HFF-Myc (cell line): ENCODE measurements around the gene NPB.

Experiments
- DNase-seq: peaks from one replicate; pipeline ENCODE4 v3.0.0-alpha.2; 2011; ENCODE audit warnings: low read depth; ENCODE audit errors: extremely low read depth
- H3K4me3 ChIP-seq: replicated peaks from 2 replicates; pipeline ENCODE4 v1.5.1; 2011; ENCODE audit warnings: low read depth, mild to moderate bottlenecking, control low read depth, low read length
- TF ChIP-seq, protein P1 (sequence below): IDR thresholded peaks from 2 replicates; pipeline ENCODE4 v1.5.1; 2012; ENCODE audit warnings: mild to moderate bottlenecking, low read depth, low read length, control low read depth; ENCODE audit errors: missing control alignments

Gene NPB

GRCh38 chr17:81941484-81942166 lies 39.6 kb downstream of the NPB start:
- TF ChIP-seq, protein P1, sequence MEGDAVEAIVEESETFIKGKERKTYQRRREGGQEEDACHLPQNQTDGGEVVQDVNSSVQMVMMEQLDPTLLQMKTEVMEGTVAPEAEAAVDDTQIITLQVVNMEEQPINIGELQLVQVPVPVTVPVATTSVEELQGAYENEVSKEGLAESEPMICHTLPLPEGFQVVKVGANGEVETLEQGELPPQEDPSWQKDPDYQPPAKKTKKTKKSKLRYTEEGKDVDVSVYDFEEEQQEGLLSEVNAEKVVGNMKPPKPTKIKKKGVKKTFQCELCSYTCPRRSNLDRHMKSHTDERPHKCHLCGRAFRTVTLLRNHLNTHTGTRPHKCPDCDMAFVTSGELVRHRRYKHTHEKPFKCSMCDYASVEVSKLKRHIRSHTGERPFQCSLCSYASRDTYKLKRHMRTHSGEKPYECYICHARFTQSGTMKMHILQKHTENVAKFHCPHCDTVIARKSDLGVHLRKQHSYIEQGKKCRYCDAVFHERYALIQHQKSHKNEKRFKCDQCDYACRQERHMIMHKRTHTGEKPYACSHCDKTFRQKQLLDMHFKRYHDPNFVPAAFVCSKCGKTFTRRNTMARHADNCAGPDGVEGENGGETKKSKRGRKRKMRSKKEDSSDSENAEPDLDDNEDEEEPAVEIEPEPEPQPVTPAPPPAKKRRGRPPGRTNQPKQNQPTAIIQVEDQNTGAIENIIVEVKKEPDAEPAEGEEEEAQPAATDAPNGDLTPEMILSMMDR: no peak
- H3K4me3 ChIP-seq: no peak overlapping the region
- no peak for DNase-seq

DNA sequence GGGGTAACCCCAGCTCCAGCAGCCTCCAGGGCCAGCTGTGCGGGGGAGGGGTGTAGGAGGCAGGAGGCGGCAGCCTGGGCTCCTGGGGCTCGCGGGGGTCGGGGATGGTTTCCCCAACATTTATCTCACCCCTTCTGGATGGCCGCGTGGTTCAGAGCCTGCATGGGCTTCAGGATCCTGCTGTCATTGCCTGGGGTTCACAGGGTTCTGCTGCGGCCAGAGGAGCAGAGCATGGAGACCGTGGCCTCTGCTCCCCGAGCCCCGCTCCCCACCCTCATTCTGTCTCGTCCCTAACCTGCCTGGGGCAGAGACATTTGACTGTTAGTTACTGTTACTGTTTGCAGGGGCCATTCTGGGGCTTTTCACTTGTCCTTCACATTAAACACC lies 40.1 kb downstream of the NPB start:
- DNase-seq: no peak
- H3K4me3 ChIP-seq: no peak overlapping the region
- TF ChIP-seq, protein P1: no peak

GRCh38 chr17:81944858-81945257 lies 42.8 kb downstream of the NPB start:
- TF ChIP-seq, protein P1: no peak
- DNase-seq: no peak
- H3K4me3 ChIP-seq: no peak overlapping the region

GRCh38 chr17:81947189-81947588 lies 45.2 kb downstream of the NPB start, which contains the start of gene MYADML2:
MYADML2 (minus strand) TSS chr17:81947233; CDS start chr17:81941741, 5,492 bp downstream.
- no peak within 1 kb of the TSS for H3K4me3 ChIP-seq
- DNase-seq: no peak
- TF ChIP-seq, protein P1: no peak

DNA sequence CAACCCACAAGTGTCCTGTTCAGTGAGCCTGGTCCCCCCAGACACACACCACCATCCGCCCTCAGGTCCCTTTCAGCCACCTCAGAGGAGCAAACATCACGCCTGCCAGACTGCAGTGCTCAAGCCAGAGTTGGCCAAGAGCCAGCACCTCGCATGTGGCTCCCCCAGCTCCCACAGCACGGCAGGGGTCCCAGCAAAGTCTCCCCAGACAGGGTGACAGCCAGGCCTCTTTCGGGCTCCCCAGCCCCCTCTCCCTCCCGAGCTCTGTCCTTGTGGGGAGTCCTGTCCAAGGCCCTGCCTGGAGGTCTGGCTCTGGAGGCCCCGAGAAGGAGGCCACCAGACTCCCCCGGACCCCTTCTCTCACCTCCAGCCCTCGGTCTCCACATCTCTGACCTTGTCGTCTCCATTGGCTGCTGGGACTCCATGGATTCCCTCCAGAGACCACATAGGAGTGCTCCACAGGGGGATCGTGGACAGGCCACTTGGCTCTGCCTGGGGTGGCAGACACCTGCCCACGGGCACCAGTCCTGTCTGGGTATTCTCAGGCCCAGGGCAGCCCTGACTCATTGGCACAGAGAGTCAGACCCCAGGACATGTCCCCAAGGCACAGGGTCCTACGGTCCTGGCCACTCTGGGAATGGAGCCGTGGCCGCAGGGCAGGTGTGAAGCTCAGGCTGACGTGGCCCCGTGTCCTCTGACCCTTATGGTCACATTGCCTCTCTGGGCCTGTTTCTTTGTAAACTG lies 46.8 kb downstream of the NPB start:
- TF ChIP-seq, protein P1: no peak
- no peak for DNase-seq
- no peak overlapping the region for H3K4me3 ChIP-seq

DNA sequence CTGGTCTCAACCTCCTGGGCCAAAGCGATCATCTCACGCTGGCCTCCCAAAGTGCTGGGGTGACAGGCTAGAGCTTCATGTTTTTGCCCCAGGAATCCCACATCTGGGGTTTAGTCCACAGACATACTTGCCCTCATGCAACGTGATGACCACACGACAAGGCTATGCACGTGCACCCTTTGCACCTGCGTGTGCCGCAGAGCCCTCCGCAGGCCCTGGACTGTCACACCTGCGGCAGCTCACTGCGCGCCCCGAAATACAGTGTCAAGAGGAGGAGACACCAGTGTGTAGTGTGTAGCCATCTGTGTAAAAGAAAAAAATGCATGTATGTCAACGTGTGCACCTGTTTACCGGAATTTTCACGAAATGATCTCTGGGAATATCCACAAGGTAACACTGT lies 48.5 kb downstream of the NPB start:
- no peak overlapping the region for H3K4me3 ChIP-seq
- TF ChIP-seq, protein P1: no peak
- no peak for DNase-seq
